ENCODE measurements around the gene HDGF.

The HDGF gene

GRCh38 chr1:156721535-156721934, 29.9 kb downstream of the HDGF start:
- no CpG with 5 or more reads among the region's 4 CpGs for WGBS (ENCODE audit: extremely low coverage, insufficient coverage, low lambda C conversion rate)
- H4K5ac ChIP-seq (ENCODE audit: low read length): no peak overlapping the region
- no peak overlapping the region for H3K4me2 ChIP-seq (ENCODE audit: low read length)
- H3K4me3 ChIP-seq (ENCODE audit: low read length): no peak overlapping the region
- no peak overlapping the region for H3K4ac ChIP-seq (ENCODE audit: low read depth, low read length)
- no peak overlapping the region for H3K18ac ChIP-seq (ENCODE audit: low read length)
- H3K27ac ChIP-seq (ENCODE audit: low read depth, low read length): no peak overlapping the region
- H3K56ac ChIP-seq (ENCODE audit: low read length): no peak overlapping the region
- no peaks in the 10 kb centered on the region for H3K27me3 ChIP-seq (ENCODE audit: insufficient read depth, low read length, poor library complexity)
- H3K4me1 ChIP-seq (ENCODE audit: control insufficient read depth, low read depth, low read length): peaks cover 8% of the 10 kb centered on the region
- peaks cover 24% of the 10 kb centered on the region for H3K79me1 ChIP-seq (ENCODE audit: low read length)
- H3K36me3 ChIP-seq (ENCODE audit: control insufficient read depth, insufficient read depth, low read length): peaks cover 6% of the 10 kb centered on the region
- no peak overlapping the region for H2BK15ac ChIP-seq (replicated peaks; ENCODE audit: low read depth)
- no peak overlapping the region for H2BK5ac ChIP-seq (ENCODE audit: low read length)
- H3K23ac ChIP-seq (ENCODE audit: low read length): no peak overlapping the region
- no peak overlapping the region for H3K9ac ChIP-seq (ENCODE audit: low read length)
- H2AK5ac ChIP-seq (ENCODE audit: low read length): no peak overlapping the region
- H4K8ac ChIP-seq (ENCODE audit: low read depth, low read length): no peak overlapping the region
- peaks cover 34% of the 10 kb centered on the region for H3K79me2 ChIP-seq (ENCODE audit: control insufficient read depth, insufficient read depth, low read length)
- H2BK120ac ChIP-seq (ENCODE audit: low read depth, low read length): no peak overlapping the region
- DNase-seq: no peak

GRCh38 chr1:156721131-156721530, 30.3 kb downstream of the HDGF start:
- Histone ChIP-seq H3K79me2 (ENCODE audit: control insufficient read depth, insufficient read depth, low read length) (peaks cover 30% of the 10 kb centered on the region), H2BK15ac (replicated peaks; ENCODE audit: low read depth) (no peak overlapping the region), H2BK120ac (ENCODE audit: low read depth, low read length) (no peak overlapping the region), H3K4me2 (ENCODE audit: low read length) (no peak overlapping the region), H3K9ac (ENCODE audit: low read length) (no peak overlapping the region), H3K79me1 (ENCODE audit: low read length) (peaks cover 23% of the 10 kb centered on the region), H3K56ac (ENCODE audit: low read length) (no peak overlapping the region), H4K8ac (ENCODE audit: low read depth, low read length) (no peak overlapping the region), H3K27ac (ENCODE audit: low read depth, low read length) (no peak overlapping the region), H3K23ac (ENCODE audit: low read length) (no peak overlapping the region), H3K36me3 (ENCODE audit: control insufficient read depth, insufficient read depth, low read length) (peaks cover 6% of the 10 kb centered on the region), H2AK5ac (ENCODE audit: low read length) (no peak overlapping the region), H3K18ac (ENCODE audit: low read length) (no peak overlapping the region), H3K4me1 (ENCODE audit: control insufficient read depth, low read depth, low read length) (peaks cover 7% of the 10 kb centered on the region), H3K27me3 (ENCODE audit: insufficient read depth, low read length, poor library complexity) (no peaks in the 10 kb centered on the region), H3K4me3 (ENCODE audit: low read length) (no peak overlapping the region), H4K5ac (ENCODE audit: low read length) (no peak overlapping the region), H2BK5ac (ENCODE audit: low read length) (no peak overlapping the region), H3K4ac (ENCODE audit: low read depth, low read length) (no peak overlapping the region)
- DNase-seq: no peak
- WGBS (ENCODE audit: extremely low coverage, insufficient coverage, low lambda C conversion rate): no CpG with 5 or more reads among the region's 2 CpGs

- peaks cover 1% of the 10 kb centered on the region for H3K36me3 ChIP-seq (ENCODE audit: control insufficient read depth, insufficient read depth, low read length)
- H3K4me1 ChIP-seq (ENCODE audit: control insufficient read depth, low read depth, low read length): no peaks in the 10 kb centered on the region
- H3K4me3 ChIP-seq (ENCODE audit: low read length): no peak overlapping the region
- no peak overlapping the region for H3K9ac ChIP-seq (ENCODE audit: low read length)
- WGBS (ENCODE audit: extremely low coverage, insufficient coverage, low lambda C conversion rate): no CpG with 5 or more reads among the region's 4 CpGs
- H3K27me3 ChIP-seq (ENCODE audit: insufficient read depth, low read length, poor library complexity): no peaks in the 10 kb centered on the region
- no peak overlapping the region for H2AK5ac ChIP-seq (ENCODE audit: low read length)
- no peak overlapping the region for H4K5ac ChIP-seq (ENCODE audit: low read length)
- H3K79me1 ChIP-seq (ENCODE audit: low read length): no peaks in the 10 kb centered on the region
- no peak overlapping the region for H3K4ac ChIP-seq (ENCODE audit: low read depth, low read length)
- no peak overlapping the region for H3K18ac ChIP-seq (ENCODE audit: low read length)
- no peak for DNase-seq
- no peaks in the 10 kb centered on the region for H3K79me2 ChIP-seq (ENCODE audit: control insufficient read depth, insufficient read depth, low read length)
- H3K27ac ChIP-seq (ENCODE audit: low read depth, low read length): no peak overlapping the region
- no peak overlapping the region for H4K8ac ChIP-seq (ENCODE audit: low read depth, low read length)
- no peak overlapping the region for H2BK5ac ChIP-seq (ENCODE audit: low read length)
- H3K23ac ChIP-seq (ENCODE audit: low read length): no peak overlapping the region
- H2BK120ac ChIP-seq (ENCODE audit: low read depth, low read length): no peak overlapping the region
- no peak overlapping the region for H2BK15ac ChIP-seq (replicated peaks; ENCODE audit: low read depth)
- H3K56ac ChIP-seq (ENCODE audit: low read length): no peak overlapping the region
- H3K4me2 ChIP-seq (ENCODE audit: low read length): no peak overlapping the region
Observed at GRCh38 chr1:156717351-156717750, 34.1 kb downstream of the HDGF start.

GRCh38 chr1:156714830-156715229, 36.6 kb downstream of the HDGF start:
- Histone ChIP-seq H3K27me3 (ENCODE audit: insufficient read depth, low read length, poor library complexity) (no peaks in the 10 kb centered on the region), H3K4me2 (ENCODE audit: low read length) (no peak overlapping the region)
- no CpG with 5 or more reads among the region's 3 CpGs for WGBS (ENCODE audit: extremely low coverage, insufficient coverage, low lambda C conversion rate)

GRCh38 chr1:156712626-156713025, 38.8 kb downstream of the HDGF start:
- no peak overlapping the region for H4K8ac ChIP-seq (ENCODE audit: low read depth, low read length)
- H2BK15ac ChIP-seq (replicated peaks; ENCODE audit: low read depth): no peak overlapping the region
- no peak overlapping the region for H4K5ac ChIP-seq (ENCODE audit: low read length)
- H3K9ac ChIP-seq (ENCODE audit: low read length): no peak overlapping the region
- WGBS (ENCODE audit: extremely low coverage, insufficient coverage, low lambda C conversion rate): no CpG with 5 or more reads among the region's 3 CpGs
- H3K23ac ChIP-seq (ENCODE audit: low read length): no peak overlapping the region
- no peaks in the 10 kb centered on the region for H3K79me1 ChIP-seq (ENCODE audit: low read length)
- H3K56ac ChIP-seq (ENCODE audit: low read length): no peak overlapping the region
- no peak overlapping the region for H3K4me3 ChIP-seq (ENCODE audit: low read length)
- no peak overlapping the region for H3K4ac ChIP-seq (ENCODE audit: low read depth, low read length)
- no peak overlapping the region for H3K18ac ChIP-seq (ENCODE audit: low read length)
- DNase-seq: no peak
- no peaks in the 10 kb centered on the region for H3K27me3 ChIP-seq (ENCODE audit: insufficient read depth, low read length, poor library complexity)
- H3K4me2 ChIP-seq (ENCODE audit: low read length): no peak overlapping the region
- no peak overlapping the region for H2BK120ac ChIP-seq (ENCODE audit: low read depth, low read length)
- no peaks in the 10 kb centered on the region for H3K79me2 ChIP-seq (ENCODE audit: control insufficient read depth, insufficient read depth, low read length)
- H2AK5ac ChIP-seq (ENCODE audit: low read length): no peak overlapping the region
- peaks cover 24% of the 10 kb centered on the region for H3K4me1 ChIP-seq (ENCODE audit: control insufficient read depth, low read depth, low read length)
- no peak overlapping the region for H2BK5ac ChIP-seq (ENCODE audit: low read length)
- H3K36me3 ChIP-seq (ENCODE audit: control insufficient read depth, insufficient read depth, low read length): no peaks in the 10 kb centered on the region
- H3K27ac ChIP-seq (ENCODE audit: low read depth, low read length): no peak overlapping the region

More at GRCh38 chr1:156714830-156715229, 36.6 kb downstream of the HDGF start:
- no peak overlapping the region for H3K4me3 ChIP-seq (ENCODE audit: low read length)
- no peak overlapping the region for H2BK5ac ChIP-seq (ENCODE audit: low read length)
- H4K5ac ChIP-seq (ENCODE audit: low read length): no peak overlapping the region
- peaks cover 6% of the 10 kb centered on the region for H3K4me1 ChIP-seq (ENCODE audit: control insufficient read depth, low read depth, low read length)
- no peak overlapping the region for H2BK120ac ChIP-seq (ENCODE audit: low read depth, low read length)
- H3K23ac ChIP-seq (ENCODE audit: low read length): no peak overlapping the region
- no peak overlapping the region for H3K9ac ChIP-seq (ENCODE audit: low read length)
- DNase-seq: no peak
- H3K36me3 ChIP-seq (ENCODE audit: control insufficient read depth, insufficient read depth, low read length): no peaks in the 10 kb centered on the region
- no peak overlapping the region for H3K56ac ChIP-seq (ENCODE audit: low read length)
- no peak overlapping the region for H3K27ac ChIP-seq (ENCODE audit: low read depth, low read length)
- no peak overlapping the region for H4K8ac ChIP-seq (ENCODE audit: low read depth, low read length)
- H3K79me1 ChIP-seq (ENCODE audit: low read length): no peaks in the 10 kb centered on the region
- no peak overlapping the region for H3K18ac ChIP-seq (ENCODE audit: low read length)
- H2BK15ac ChIP-seq (replicated peaks; ENCODE audit: low read depth): no peak overlapping the region
- H3K79me2 ChIP-seq (ENCODE audit: control insufficient read depth, insufficient read depth, low read length): no peaks in the 10 kb centered on the region
- no peak overlapping the region for H2AK5ac ChIP-seq (ENCODE audit: low read length)
- no peak overlapping the region for H3K4ac ChIP-seq (ENCODE audit: low read depth, low read length)

Measured in mesendoderm (in vitro differentiated cells).